ENCODE measurements around the gene PTH1R.

Gene PTH1R

GRCh38 chr3:46864061-46864881 lies 13.2 kb upstream of the PTH1R start:
- DNase-seq (ENCODE audit: low spot score), result no peak

DNA sequence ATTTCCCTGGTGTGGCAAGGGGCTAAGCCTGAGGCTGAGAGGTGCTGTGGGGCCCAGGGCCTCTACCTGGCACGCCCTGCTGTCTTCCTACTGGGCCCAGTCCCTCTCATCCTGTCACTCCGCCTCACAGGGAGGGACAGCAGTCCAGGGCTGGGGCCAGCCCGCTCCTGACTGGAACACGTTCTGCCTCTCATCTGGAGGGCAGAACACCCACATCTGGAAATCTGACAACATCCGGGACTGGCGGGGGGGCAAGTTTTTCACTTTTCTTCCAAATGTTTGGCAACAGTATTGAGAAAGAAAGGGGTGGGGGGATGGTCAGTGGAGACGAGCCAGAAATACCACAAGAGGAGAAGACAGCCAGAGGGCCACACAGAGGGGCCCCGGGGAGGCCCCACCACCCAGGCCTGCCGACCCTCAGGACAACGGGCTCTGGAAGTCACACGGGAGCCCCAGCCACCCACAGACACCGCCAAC lies 12.5 kb upstream of the PTH1R start:
- DNase-seq (ENCODE audit: low spot score), result no peak

- no peak for DNase-seq (ENCODE audit: low spot score)
Measured at GRCh38 chr3:46865546-46865945, 12.0 kb upstream of the PTH1R start.

GRCh38 chr3:46866032-46866595 lies 11.4 kb upstream of the PTH1R start:
- no peak for DNase-seq (ENCODE audit: low spot score)

DNA sequence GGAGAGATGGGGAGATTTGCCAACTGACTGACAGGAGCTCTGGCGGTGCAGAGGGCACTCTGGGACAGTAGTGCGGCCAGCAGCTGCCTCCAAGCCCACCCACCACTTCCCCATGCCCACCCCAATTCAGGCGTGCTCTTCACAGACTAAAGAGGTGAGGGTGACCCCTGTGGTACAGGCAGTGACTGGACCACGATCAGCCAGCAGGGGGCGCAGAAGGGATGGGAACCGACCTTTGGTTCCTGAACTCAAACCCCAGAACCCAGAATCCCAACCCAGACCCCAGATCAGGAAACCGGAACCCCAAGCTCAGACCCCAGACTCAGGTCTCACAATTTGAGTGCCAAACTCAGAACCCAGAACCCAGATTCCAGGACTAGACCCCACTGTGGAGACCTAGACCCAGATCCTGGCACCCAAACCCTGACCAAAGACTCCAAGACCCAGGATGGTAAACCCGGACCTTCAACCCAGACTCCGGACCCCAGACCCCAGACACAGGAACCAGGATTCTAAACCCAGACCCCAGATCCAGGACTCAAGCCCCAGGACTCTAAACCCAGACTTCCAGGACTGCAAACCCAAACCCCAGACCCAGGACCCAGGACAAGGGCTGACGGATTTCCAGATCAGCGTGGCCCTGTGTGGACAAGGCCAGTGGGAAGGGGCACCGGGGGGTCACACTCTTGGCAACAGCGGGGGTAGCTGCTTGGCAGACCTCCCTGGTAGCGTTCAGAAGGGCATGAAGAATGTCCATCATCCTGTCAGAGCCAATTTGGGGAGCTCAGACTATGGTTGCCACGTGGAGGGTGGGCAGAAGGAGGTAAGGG lies 10.6 kb upstream of the PTH1R start:
- peak; percentile 82 for DNase-seq (ENCODE audit: low spot score)

DNA sequence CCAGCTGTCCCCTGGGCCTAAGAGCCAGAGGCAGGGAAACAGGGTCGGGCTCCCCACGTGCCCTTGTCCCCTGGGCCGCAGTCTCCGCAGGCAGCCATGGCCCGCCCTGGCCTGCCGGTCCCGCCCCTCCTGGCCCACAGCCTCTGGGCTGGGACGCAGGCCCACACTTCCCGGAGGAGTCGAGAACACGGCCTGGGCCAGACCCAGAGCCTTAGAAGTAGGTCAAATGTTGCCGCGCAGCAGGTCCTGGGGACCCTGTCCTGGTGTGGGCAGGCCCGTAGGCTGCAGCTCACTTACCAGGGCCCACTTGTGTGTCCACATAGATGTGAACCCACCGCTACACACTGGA lies 10.0 kb upstream of the PTH1R start:
- no peak for DNase-seq (ENCODE audit: low spot score)

- DNase-seq (ENCODE audit: low spot score), result no peak
Measured at GRCh38 chr3:46868287-46868686, 9.2 kb upstream of the PTH1R start.

- DNase-seq (ENCODE audit: low spot score), result no peak
Measured at GRCh38 chr3:46868948-46869347, 8.6 kb upstream of the PTH1R start.

GRCh38 chr3:46869440-46869839 lies 8.1 kb upstream of the PTH1R start:
- no peak for DNase-seq (ENCODE audit: low spot score)

GRCh38 chr3:46870651-46871050 lies 6.9 kb upstream of the PTH1R start:
- DNase-seq (ENCODE audit: low spot score), result no peak

DNA sequence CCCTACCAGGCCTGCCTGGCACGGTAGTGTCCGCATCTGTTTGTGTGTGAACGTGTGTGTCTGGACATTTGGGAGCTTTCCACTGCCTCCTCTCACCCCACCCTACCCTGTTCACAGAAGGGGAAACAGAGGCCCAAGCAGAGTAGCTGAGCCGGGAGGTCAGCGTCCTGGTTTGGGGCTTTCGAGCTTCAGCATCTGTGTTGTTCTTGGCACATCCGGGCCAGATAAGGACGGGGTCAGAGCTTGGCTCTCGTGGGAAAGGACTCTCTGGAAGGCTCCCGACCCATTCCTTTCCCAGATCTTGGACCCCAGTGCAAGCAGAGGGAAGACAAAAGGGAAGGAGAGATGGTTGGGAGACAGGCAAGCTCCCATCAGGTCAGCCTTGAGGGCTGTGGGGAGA lies 6.3 kb upstream of the PTH1R start:
- DNase-seq (ENCODE audit: low spot score), result no peak

GRCh38 chr3:46873521-46873920 lies 4.0 kb upstream of the PTH1R start:
- DNase-seq (ENCODE audit: low spot score), result no peak

GRCh38 chr3:46874430-46874829 lies 3.1 kb upstream of the PTH1R start:
- no peak for DNase-seq (ENCODE audit: low spot score)

- no peak for DNase-seq (ENCODE audit: low spot score)
Measured at GRCh38 chr3:46875560-46875959, 2.0 kb upstream of the PTH1R start.

DNA sequence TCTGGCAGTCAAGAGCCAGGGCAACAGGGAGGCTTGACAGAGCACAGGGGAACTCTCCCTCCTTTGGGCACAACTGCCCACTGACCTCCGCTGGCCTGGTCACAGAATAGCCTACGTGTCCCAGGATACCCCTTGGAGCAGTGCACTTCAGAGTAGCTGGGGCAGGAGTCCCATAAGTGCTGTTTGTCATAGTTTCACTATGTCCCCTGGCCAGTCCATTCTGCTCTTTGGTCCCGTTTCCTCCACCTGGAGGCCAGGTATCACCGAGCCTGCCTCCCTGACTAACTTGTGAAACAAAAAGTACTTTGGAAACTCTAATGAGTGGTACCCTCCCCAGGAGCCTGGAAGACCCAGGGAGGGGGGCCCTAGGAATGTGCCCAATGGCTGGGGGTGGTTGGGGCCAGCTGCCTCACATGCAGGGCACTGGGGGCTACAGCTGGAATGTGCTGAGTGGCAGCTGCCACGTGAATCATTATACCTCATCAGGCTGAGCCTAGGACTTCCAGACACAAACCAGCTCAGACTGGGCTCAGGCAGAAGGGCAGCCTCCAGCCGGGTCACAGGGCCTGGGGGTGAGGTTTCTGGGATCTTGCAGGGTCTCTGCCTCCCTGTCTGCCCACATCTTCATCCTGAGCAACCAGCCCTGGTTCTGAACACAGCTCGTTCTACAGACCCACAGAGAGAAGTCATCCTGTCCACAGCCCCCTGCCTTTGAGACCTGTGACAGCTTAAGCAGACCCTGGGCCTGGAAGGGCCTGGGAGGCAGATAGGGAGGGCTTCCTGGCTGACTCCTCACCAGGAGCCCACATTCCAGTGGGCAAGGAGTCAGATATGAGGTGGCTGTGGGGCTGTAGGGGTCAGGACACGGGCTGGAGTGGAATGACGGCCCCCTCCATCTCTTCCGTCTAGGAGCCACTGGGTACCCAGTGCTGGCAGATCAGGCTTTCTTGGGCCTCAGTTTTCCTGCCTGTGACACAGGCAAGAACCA lies 914 bp upstream of the PTH1R start:
- DNase-seq (ENCODE audit: low spot score), result no peak

- DNase-seq (ENCODE audit: low spot score), result no peak
Measured at GRCh38 chr3:46878781-46879436, 1.4 kb downstream of the PTH1R start.

- DNase-seq (ENCODE audit: low spot score), result no peak
Measured at GRCh38 chr3:46880884-46881595, 3.5 kb downstream of the PTH1R start.

DNA sequence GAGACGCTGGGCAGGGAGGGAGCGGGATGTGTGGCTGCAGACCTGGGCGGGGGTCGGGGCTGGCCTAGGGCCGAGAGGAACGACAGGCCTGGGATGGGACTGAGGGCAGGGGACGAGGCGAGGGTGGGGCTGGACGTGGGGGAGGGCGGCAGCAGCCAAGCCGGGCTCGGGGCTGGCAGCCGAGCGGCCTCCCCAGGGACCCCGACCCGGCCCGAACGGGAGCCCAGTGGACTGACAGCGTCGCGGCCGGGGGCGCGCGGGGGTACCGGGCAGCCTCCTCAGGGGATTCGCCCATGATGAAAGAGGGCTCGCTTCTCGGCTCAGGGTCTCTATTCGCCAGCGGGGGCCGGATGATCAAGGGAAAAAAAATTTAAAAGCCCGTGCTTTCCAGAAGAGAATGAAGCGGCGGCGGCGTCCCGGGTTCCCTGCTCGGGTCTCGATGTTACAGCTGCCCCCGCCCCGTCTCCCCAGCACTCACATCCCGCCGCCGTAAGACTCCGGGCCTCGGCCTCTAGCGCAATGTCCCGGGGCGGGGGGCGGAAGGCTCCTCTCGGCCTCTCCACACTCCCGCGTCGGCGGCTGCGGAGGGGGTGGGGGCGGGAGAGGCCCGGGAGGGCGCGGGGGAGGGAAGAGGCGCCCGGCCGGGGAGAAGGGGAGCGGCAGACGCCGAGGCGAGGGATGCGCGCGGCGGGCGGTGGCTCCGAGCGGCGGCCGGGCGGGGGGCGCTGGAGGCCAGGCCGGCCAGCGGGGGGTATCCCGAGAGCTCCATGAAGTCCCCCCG lies 4.3 kb downstream of the PTH1R start:
- DNase-seq (ENCODE audit: low spot score), result peak; percentile 73

- peak; percentile 64 for DNase-seq (ENCODE audit: low spot score)
Measured at GRCh38 chr3:46882377-46883053, 5.0 kb downstream of the PTH1R start.

All from D341Med (cell line).